Measurements from ENCODE around the gene LYPLA2.
"Not testable (repeated sequence)": the region's sequence is repeated elsewhere in the genome, so short reads cannot be mapped to it uniquely, and the experiment has no call there.

Gene LYPLA2

GRCh38 chr1:23779826-23780371 is 11.0 kb upstream of the LYPLA2 start:
- no peak for DNase-seq (ENCODE audit: low read depth, low spot score)

- DNase-seq (ENCODE audit: low read depth, low spot score) = not testable (repeated sequence)
These were observed 7.8 kb upstream of the LYPLA2 start for GRCh38 chr1:23783141-23783540.

- DNase-seq (ENCODE audit: low read depth, low spot score) = no peak
These were observed 6.1 kb upstream of the LYPLA2 start for GRCh38 chr1:23784846-23785245.

- DNase-seq (ENCODE audit: low read depth, low spot score) = no peak
These were observed 3.2 kb upstream of the LYPLA2 start for GRCh38 chr1:23787701-23788100.

GRCh38 chr1:23788695-23789094 is 2.2 kb upstream of the LYPLA2 start:
- DNase-seq (ENCODE audit: low read depth, low spot score) = no peak

GRCh38 chr1:23791516-23792047 is 637 bp downstream of the LYPLA2 start:
- DNase-seq (ENCODE audit: low read depth, low spot score) = no peak

- no peak for DNase-seq (ENCODE audit: low read depth, low spot score)
These were observed 1.4 kb downstream of the LYPLA2 start for GRCh38 chr1:23792151-23792945.

GRCh38 chr1:23793018-23793781 is 2.3 kb downstream of the LYPLA2 start:
- DNase-seq (ENCODE audit: low read depth, low spot score) = no peak

GRCh38 chr1:23793861-23794731 is 3.2 kb downstream of the LYPLA2 start:
- DNase-seq (ENCODE audit: low read depth, low spot score) = no peak

GRCh38 chr1:23794732-23795182 is 3.8 kb downstream of the LYPLA2 start:
- DNase-seq (ENCODE audit: low read depth, low spot score) = not testable (repeated sequence)

GRCh38 chr1:23795676-23796465 is 4.9 kb downstream of the LYPLA2 start:
- DNase-seq (ENCODE audit: low read depth, low spot score) = no peak

GRCh38 chr1:23796466-23797271 is 5.7 kb downstream of the LYPLA2 start:
- DNase-seq (ENCODE audit: low read depth, low spot score) = no peak

- DNase-seq (ENCODE audit: low read depth, low spot score) = no peak
These were observed 6.8 kb downstream of the LYPLA2 start for GRCh38 chr1:23797478-23798448.

GRCh38 chr1:23798662-23799142 is 7.8 kb downstream of the LYPLA2 start:
- DNase-seq (ENCODE audit: low read depth, low spot score) = no peak

GRCh38 chr1:23799255-23799569 is 8.3 kb downstream of the LYPLA2 start:
- no peak for DNase-seq (ENCODE audit: low read depth, low spot score)

- DNase-seq (ENCODE audit: low read depth, low spot score) = no peak
These were observed 8.8 kb downstream of the LYPLA2 start for GRCh38 chr1:23799570-23800399.

Measured in iPS DF 19.7 (cell line).